ENCODE measurements around the gene CNTRL. TPM values are rescaled to one million over a fixed set of nuclear protein-coding genes. Genes with fewer than 3 reads are reported as not detected.

CNTRL gene
- total and polyA plus RNA-seq, 2 donors (not counting 1 experiment from before 2014, with no cell fraction given): 40.0 to 146 TPM

DNA sequence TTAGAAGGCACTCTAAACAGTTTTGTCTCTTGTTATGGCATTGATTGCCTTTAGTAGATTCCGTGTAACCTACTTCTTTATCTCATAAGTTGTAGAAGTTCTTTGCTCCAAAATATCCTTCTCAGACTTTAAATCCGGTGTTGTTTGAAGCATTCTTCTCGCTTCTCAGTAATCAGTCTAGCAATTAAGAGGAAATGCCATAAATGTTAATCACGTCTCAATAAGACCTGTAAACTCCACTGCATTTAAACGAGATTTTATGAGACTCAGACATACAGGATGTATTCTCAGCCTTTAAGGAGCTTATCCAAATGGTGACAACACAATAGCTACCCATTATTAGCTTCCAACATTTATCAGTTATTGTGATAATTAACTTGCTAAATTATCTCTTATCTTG, 16.9 kb upstream of the CNTRL start:
- Histone ChIP-seq H3K9me3 (ENCODE audit: control extremely low read depth in 1 of 3, control insufficient read depth in 2 of 3, insufficient read depth in 1 of 3, low read length in 2 of 3) (peaks cover 0 to 7% (median 5%) of the 10 kb centered on the region in 3 donors), H2AFZ (ENCODE audit: insufficient read depth, low read depth, low read length, poor library complexity, severe bottlenecking) (no peak overlapping the region), H4K20me1 (ENCODE audit: control insufficient read depth, insufficient read depth, low read length, poor library complexity, severe bottlenecking) (no peaks in the 10 kb centered on the region), H3K4me1 (ENCODE audit: control insufficient read depth in 2 of 2, insufficient read depth in 2 of 2, low read length in 2 of 2) (peaks cover 0 to 7% of the 10 kb centered on the region in 2 donors), H3K27me3 (replicated peaks in 1 of 4; ENCODE audit: control extremely low read depth in 1 of 4, control insufficient read depth in 3 of 4, insufficient read depth in 4 of 4, low read length in 3 of 4) (no peaks in the 10 kb centered on the region), H3K4me3 (ENCODE audit: control extremely low read depth in 1 of 5, extremely low read depth in 1 of 5, insufficient read depth in 1 of 5, low read depth in 2 of 5, low read length in 4 of 5) (no peak overlapping the region), H3K9ac (ENCODE audit: low read length) (no peak overlapping the region), H3K4me2 (replicated peaks; ENCODE audit: low read depth, low read length, poor library complexity, severe bottlenecking) (no peak overlapping the region), H3K36me3 (replicated peaks in 1 of 2; ENCODE audit: control extremely low read depth in 1 of 2, control insufficient read depth in 1 of 2, extremely low read depth in 1 of 2, insufficient read depth in 2 of 2, low read length in 1 of 2) (peaks cover 0 to 3% of the 10 kb centered on the region in 2 experiments), H3K27ac (ENCODE audit: low read length in 2 of 2) (no peak overlapping the region), H3K79me2 (ENCODE audit: control insufficient read depth, insufficient read depth, low read length) (no peaks in the 10 kb centered on the region)
- no peaks in the 10 kb centered on the region for H3K27me3 Mint-ChIP-seq
- no peak for ATAC-seq (ENCODE audit: low read depth)
- ChIA-PET CTCF (interaction anchor here (0.6 to 6.3 kb wide), 6 partner anchors 12 to 302 kb away, joined by 3 to 173 read pairs (median 4); no protein-coding TSS in a partner anchor), POLR2A (no interaction called here)
- 90% methylated on average over 2 of the region's 5 CpGs for WGBS (ENCODE audit: insufficient coverage)
- intact Hi-C loops (cut with micrococcal nuclease): no loop called here
- TF ChIP-seq EZH2 (IDR thresholded peaks at IDR 0.05; ENCODE audit: borderline replicate concordance, insufficient read depth, low read depth, low read length, poor library complexity, severe bottlenecking): no peak
- no peak overlapping the region for H3K4me3 Mint-ChIP-seq
- peaks cover 6% of the 10 kb centered on the region for H3K4me1 Mint-ChIP-seq
- H3K9me3 Mint-ChIP-seq (ENCODE audit: insufficient read depth): peaks cover 3% of the 10 kb centered on the region
- DNase-seq: no peak
- no peak overlapping the region for H3K27ac Mint-ChIP-seq

DNA sequence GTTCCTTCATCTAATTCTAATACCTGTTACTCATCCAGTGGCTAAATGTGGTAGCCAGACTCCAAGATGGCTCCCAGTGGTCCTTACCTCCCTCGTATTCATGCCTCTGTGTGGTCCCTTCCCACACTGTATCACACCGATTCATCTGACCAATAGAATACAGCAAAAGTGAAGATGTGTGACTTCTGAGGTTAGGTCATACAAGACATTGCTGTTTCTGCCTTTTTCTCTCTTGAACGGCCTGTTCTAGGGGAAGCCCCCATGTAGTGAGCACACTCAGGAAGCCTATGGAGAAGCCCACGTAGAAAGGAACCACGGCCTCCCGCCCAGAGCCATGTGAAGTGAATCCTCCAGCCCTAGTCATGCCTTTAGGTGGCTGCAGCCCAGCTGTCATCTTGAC, 15.2 kb upstream of the CNTRL start:
- ChIA-PET CTCF (interaction anchor here (0.7 to 6.3 kb wide), 55 partner anchors 9 to 440 kb away, joined by 3 to 173 read pairs (median 4); partner anchors contain the start of genes C5, CNTRL, FBXW2 and RAB14), POLR2A (no interaction called here)
- no peaks in the 10 kb centered on the region for H3K27me3 ChIP-seq (replicated peaks in 1 of 4; ENCODE audit: control extremely low read depth in 1 of 4, control insufficient read depth in 3 of 4, insufficient read depth in 4 of 4, low read length in 3 of 4)
- DNase-seq: no peak
- no peak overlapping the region for H3K27ac ChIP-seq (ENCODE audit: low read length in 2 of 2)
- H3K27me3 Mint-ChIP-seq: no peaks in the 10 kb centered on the region
- no peak overlapping the region for H3K4me3 Mint-ChIP-seq
- no peak overlapping the region for H3K4me3 ChIP-seq (ENCODE audit: control extremely low read depth in 1 of 5, extremely low read depth in 1 of 5, insufficient read depth in 1 of 5, low read depth in 2 of 5, low read length in 4 of 5)
- intact Hi-C loops (cut with micrococcal nuclease): no loop called here
- H3K27ac Mint-ChIP-seq: no peak overlapping the region
- no peaks in the 10 kb centered on the region for H4K20me1 ChIP-seq (ENCODE audit: control insufficient read depth, insufficient read depth, low read length, poor library complexity, severe bottlenecking)
- TF ChIP-seq EZH2 (IDR thresholded peaks at IDR 0.05; ENCODE audit: borderline replicate concordance, insufficient read depth, low read depth, low read length, poor library complexity, severe bottlenecking) (no peak), CTCF (IDR thresholded peaks at IDR 0.05) (no peak)
- H3K9ac ChIP-seq (ENCODE audit: low read length): no peak overlapping the region
- WGBS (ENCODE audit: insufficient coverage): 61% methylated on average over 3 of the region's 6 CpGs
- peaks cover 0 to 7% of the 10 kb centered on the region in 2 donors for H3K4me1 ChIP-seq (ENCODE audit: control insufficient read depth in 2 of 2, insufficient read depth in 2 of 2, low read length in 2 of 2)
- peaks cover 0 to 7% (median 5%) of the 10 kb centered on the region in 3 donors for H3K9me3 ChIP-seq (ENCODE audit: control extremely low read depth in 1 of 3, control insufficient read depth in 2 of 3, insufficient read depth in 1 of 3, low read length in 2 of 3)
- peaks cover 3% of the 10 kb centered on the region for H3K9me3 Mint-ChIP-seq (ENCODE audit: insufficient read depth)
- H3K4me1 Mint-ChIP-seq: peaks cover 6% of the 10 kb centered on the region
- no peak overlapping the region for H2AFZ ChIP-seq (ENCODE audit: insufficient read depth, low read depth, low read length, poor library complexity, severe bottlenecking)
- H3K79me2 ChIP-seq (ENCODE audit: control insufficient read depth, insufficient read depth, low read length): no peaks in the 10 kb centered on the region
- ATAC-seq (ENCODE audit: low read depth): no peak
- H3K4me2 ChIP-seq (replicated peaks; ENCODE audit: low read depth, low read length, poor library complexity, severe bottlenecking): no peak overlapping the region
- H3K36me3 ChIP-seq (replicated peaks in 1 of 2; ENCODE audit: control extremely low read depth in 1 of 2, control insufficient read depth in 1 of 2, extremely low read depth in 1 of 2, insufficient read depth in 2 of 2, low read length in 1 of 2): no peaks in the 10 kb centered on the region
